Prostate gland (tissue), 2 donors: Measurements from ENCODE around the gene ELP5.

Experiments
- CTCF ChIP-seq, 4 experiments: fragments of 200-600 bp in 2 of 4; fragments of 450-650 bp in 2 of 4; sonication (generic) in 2 of 4; IDR thresholded peaks; 1 replicate in 3 of 4; 2 replicates in 1 of 4; pipeline ENCODE4 v1.5.1; 2016 to 2019; ENCODE audit warnings: antibody characterized with exemption in 4 of 4, mild to moderate bottlenecking in 2 of 4, moderate library complexity in 2 of 4
- POLR2A ChIP-seq: fragments of 450-650 bp; IDR thresholded peaks from one replicate; pipeline ENCODE4 v1.6.1; 2016; ENCODE audit warnings: antibody characterized with exemption, mild to moderate bottlenecking
- POLR2AphosphoS5 ChIP-seq: sonication (generic); formaldehyde crosslinking; IDR thresholded peaks from one replicate; pipeline ENCODE4 v1.6.1; 2017; ENCODE audit warnings: antibody characterized with exemption

GRCh38 chr17:7259555-7259889, 7.5 kb downstream of the ELP5 start:
- no peak for TF ChIP-seq CTCF (IDR thresholded peaks at IDR 0.05)
- TF ChIP-seq POLR2A: no peak
- no peak for TF ChIP-seq POLR2AphosphoS5
